NCI-H226 (cell line): ENCODE results near the gene MCCC1.

ENCODE experiments used
- DNase-seq: peaks from one replicate; pipeline ENCODE4 v3.0.0-alpha.2; 2015

The MCCC1 gene

GRCh38 chr3:182979674-182980191 is 119.6 kb downstream of the MCCC1 start:
- DNase-seq, result peak; percentile 9

GRCh38 chr3:182979103-182979673 is 120.1 kb downstream of the MCCC1 start:
- no peak for DNase-seq

GRCh38 chr3:182978387-182978786 is 120.9 kb downstream of the MCCC1 start:
- DNase-seq, result no peak

GRCh38 chr3:182973047-182973446 is 126.2 kb downstream of the MCCC1 start:
- no peak for DNase-seq

GRCh38 chr3:182972387-182972786 is 126.9 kb downstream of the MCCC1 start:
- no peak for DNase-seq

- DNase-seq, result no peak
These were observed 127.7 kb downstream of the MCCC1 start for GRCh38 chr3:182971637-182972036.

GRCh38 chr3:182970811-182971418 is 128.4 kb downstream of the MCCC1 start:
- no peak for DNase-seq

GRCh38 chr3:182969853-182970252 is 129.4 kb downstream of the MCCC1 start:
- no peak for DNase-seq

GRCh38 chr3:182969277-182969676 is 130.0 kb downstream of the MCCC1 start:
- peak; percentile 50 for DNase-seq

GRCh38 chr3:182967218-182968204 is 131.8 kb downstream of the MCCC1 start:
- DNase-seq, result no peak

- DNase-seq, result no peak
These were observed 133.4 kb downstream of the MCCC1 start for GRCh38 chr3:182965861-182966366.
